HEK293 (cell line): ENCODE measurements around the gene LTBP1.

Source experiments
- CTCF ChIA-PET: fragments of 350-600 bp; formaldehyde crosslinking; extraction: SDS; loops from one replicate; lab custom pipeline; 2021; ENCODE audit warnings: antibody characterized with exemption; lab: Yijun Ruan, JAX
- POLR2A ChIA-PET: fragments of 300-600 bp; formaldehyde crosslinking; extraction: SDS; loops from one replicate; lab custom pipeline; 2020; ENCODE audit warnings: antibody characterized with exemption, inconsistent platforms; lab: Yijun Ruan, JAX
- H3K27ac ChIP-seq: fragments of 200-500 bp; sonication (Bioruptor generic); 2 replicates; pipeline ENCODE4 v1.5.1; 2014; ENCODE audit warnings: low read depth, low read length, control low read depth, inconsistent platforms; ENCODE audit errors: extremely low read depth
- H3K36me3 ChIP-seq, 2 experiments: fragments of 200-500 bp in 1 of 2; sonication (Bioruptor generic) in 1 of 2; 1 replicate in 1 of 2; 2 replicates in 1 of 2; pipeline ENCODE4 v1.5.1; 2014 to 2017; ENCODE audit warnings: inconsistent platforms in 2 of 2, low read length in 2 of 2; ENCODE audit not compliant: control insufficient read depth in 2 of 2, insufficient read depth in 1 of 2
- H3K4me1 ChIP-seq: fragments of 200-500 bp; sonication (Bioruptor generic); 2 replicates; pipeline ENCODE4 v1.5.1; 2014; ENCODE audit warnings: mild to moderate bottlenecking, low read length, inconsistent platforms; ENCODE audit not compliant: control insufficient read depth, insufficient read depth
- H3K4me3 ChIP-seq: 2 replicates; pipeline ENCODE4 v1.5.1; 2011; ENCODE audit warnings: low read depth, mild to moderate bottlenecking, control low read depth, low read length, moderate library complexity
- H3K9me3 ChIP-seq: fragments of 200-500 bp; sonication (Bioruptor generic); 2 replicates; pipeline ENCODE4 v1.5.1; 2014; ENCODE audit warnings: low read depth, low read length, inconsistent platforms; ENCODE audit not compliant: control insufficient read depth, insufficient read depth
- GLI2 ChIP-seq: fragments of 450-650 bp; formaldehyde crosslinking; IDR thresholded peaks from 2 replicates; pipeline ENCODE4; 2017; ENCODE audit warnings: missing biosample characterization, missing genetic modification characterization, low read depth, borderline replicate concordance
- MYNN ChIP-seq: fragments of 450-650 bp; formaldehyde crosslinking; IDR thresholded peaks from 2 replicates; pipeline ENCODE4 v1.5.1; 2016; ENCODE audit warnings: missing biosample characterization, missing genetic modification characterization, borderline replicate concordance
- PRDM2 ChIP-seq: fragments of 450-650 bp; formaldehyde crosslinking; IDR thresholded peaks from 2 replicates; pipeline ENCODE4 v1.5.1; 2016; ENCODE audit warnings: missing biosample characterization, missing genetic modification characterization, borderline replicate concordance
- RBAK ChIP-seq: fragments of 450-650 bp; formaldehyde crosslinking; IDR thresholded peaks from 2 replicates; pipeline ENCODE4 v1.5.1; 2016; ENCODE audit warnings: missing biosample characterization, missing genetic modification characterization
- ZBTB10 ChIP-seq: fragments of 450-650 bp; formaldehyde crosslinking; IDR thresholded peaks from 2 replicates; pipeline ENCODE4 v1.5.1; 2016; ENCODE audit warnings: missing biosample characterization, missing genetic modification characterization
- ZBTB20 ChIP-seq: fragments of 450-650 bp; formaldehyde crosslinking; IDR thresholded peaks from 2 replicates; pipeline ENCODE4 v1.5.1; 2016; ENCODE audit warnings: missing biosample characterization, missing genetic modification characterization
- ZBTB44 ChIP-seq: fragments of 450-650 bp; IDR thresholded peaks from 2 replicates; pipeline ENCODE4 v1.5.1; 2018; ENCODE audit warnings: missing biosample characterization, mild to moderate bottlenecking, missing genetic modification characterization
- ZBTB8A ChIP-seq: fragments of 450-650 bp; formaldehyde crosslinking; IDR thresholded peaks from 2 replicates; pipeline ENCODE4 v1.5.1; 2016; ENCODE audit warnings: missing biosample characterization, missing genetic modification characterization
- ZNF114 ChIP-seq: fragments of 450-650 bp; formaldehyde crosslinking; IDR thresholded peaks from 2 replicates; pipeline ENCODE4 v1.5.0; 2017; ENCODE audit warnings: missing biosample characterization, missing genetic modification characterization
- ZNF133 ChIP-seq: fragments of 450-650 bp; formaldehyde crosslinking; IDR thresholded peaks from 2 replicates; pipeline ENCODE4 v1.5.1; 2016; ENCODE audit warnings: missing biosample characterization, missing genetic modification characterization
- ZNF202 ChIP-seq: fragments of 450-650 bp; formaldehyde crosslinking; IDR thresholded peaks from 2 replicates; pipeline ENCODE4 v1.5.1; 2016; ENCODE audit warnings: missing biosample characterization, missing genetic modification characterization, borderline replicate concordance
- ZNF214 ChIP-seq: fragments of 450-650 bp; formaldehyde crosslinking; IDR thresholded peaks from 2 replicates; pipeline ENCODE4 v1.5.1; 2017; ENCODE audit warnings: missing biosample characterization, mild to moderate bottlenecking, missing genetic modification characterization, borderline replicate concordance
- ZNF416 ChIP-seq: fragments of 450-650 bp; formaldehyde crosslinking; IDR thresholded peaks from 2 replicates; pipeline ENCODE4 v1.5.1; 2016; ENCODE audit warnings: missing biosample characterization, missing genetic modification characterization
- ZNF514 ChIP-seq: fragments of 450-650 bp; formaldehyde crosslinking; IDR thresholded peaks from 2 replicates; pipeline ENCODE4 v1.5.1; 2016; ENCODE audit warnings: missing biosample characterization, missing genetic modification characterization
- ZNF585B ChIP-seq: fragments of 450-650 bp; formaldehyde crosslinking; IDR thresholded peaks from 2 replicates; pipeline ENCODE4 v1.5.1; 2016; ENCODE audit warnings: missing biosample characterization, missing genetic modification characterization
- ZNF621 ChIP-seq: fragments of 450-650 bp; formaldehyde crosslinking; IDR thresholded peaks from 2 replicates; pipeline ENCODE4 v1.5.1; 2017; ENCODE audit warnings: missing biosample characterization, missing genetic modification characterization
- ZNF645 ChIP-seq: fragments of 450-650 bp; formaldehyde crosslinking; IDR thresholded peaks from 2 replicates; pipeline ENCODE4; 2016; ENCODE audit warnings: missing biosample characterization, missing genetic modification characterization
- ZNF654 ChIP-seq: fragments of 450-650 bp; formaldehyde crosslinking; IDR thresholded peaks from 2 replicates; pipeline ENCODE4 v1.5.1; 2016; ENCODE audit warnings: low read depth, missing biosample characterization, missing genetic modification characterization
- ZNF76 ChIP-seq: fragments of 450-650 bp; formaldehyde crosslinking; IDR thresholded peaks from 2 replicates; pipeline ENCODE4; 2016; ENCODE audit warnings: low read depth, missing biosample characterization, missing genetic modification characterization, borderline replicate concordance

The LTBP1 gene

GRCh38 chr2:33190393-33190937 is 243.7 kb downstream of the LTBP1 start:
- no peak overlapping the region for H3K27ac ChIP-seq

GRCh38 chr2:33195891-33196290 is 249.1 kb downstream of the LTBP1 start:
- no peak overlapping the region for H3K27ac ChIP-seq
- H3K4me3 ChIP-seq: no peak overlapping the region
- no peaks in the 10 kb centered on the region for H3K4me1 ChIP-seq
- POLR2A ChIA-PET: no interaction called here
- TF ChIP-seq ZNF114 (tag by site-specific recombination) (no peak), ZNF621 (tag by site-specific recombination) (no peak)
- no peaks in the 10 kb centered on the region for H3K36me3 ChIP-seq
- CTCF ChIA-PET: no interaction called here
- no peaks in the 10 kb centered on the region for H3K9me3 ChIP-seq

More at GRCh38 chr2:33190393-33190937, 243.7 kb downstream of the LTBP1 start:
- ChIA-PET POLR2A (no interaction called here), CTCF (no interaction called here)
- peaks cover 0 to 9% of the 10 kb centered on the region in 2 experiments; a peak in 1 of 3 replicates for H3K36me3 ChIP-seq
- H3K4me1 ChIP-seq: peaks cover 2% of the 10 kb centered on the region; the same call in 1 of the 2 replicates
- H3K4me3 ChIP-seq: no peak overlapping the region
- TF ChIP-seq ZNF416 (tag by site-specific recombination): no peak
- no peak for TF ChIP-seq ZNF133 (tag by site-specific recombination)
- no peak for TF ChIP-seq ZNF202 (tag by site-specific recombination)
- no peak for TF ChIP-seq ZNF645 (tag by site-specific recombination)
- no peak for TF ChIP-seq ZBTB8A (tag by site-specific recombination)
- no peak for TF ChIP-seq ZNF585B (tag by site-specific recombination)
- TF ChIP-seq ZNF214 (tag by site-specific recombination): no peak
- no peak for TF ChIP-seq GLI2
- TF ChIP-seq, all 188 proteins: peak for 0
- H3K9me3 ChIP-seq: no peaks in the 10 kb centered on the region

GRCh38 chr2:33196700-33197099 is 249.9 kb downstream of the LTBP1 start:
- no peaks in the 10 kb centered on the region for H3K9me3 ChIP-seq
- no peaks in the 10 kb centered on the region for H3K36me3 ChIP-seq
- no peaks in the 10 kb centered on the region for H3K4me1 ChIP-seq
- H3K27ac ChIP-seq: no peak overlapping the region
- POLR2A ChIA-PET: no interaction called here
- H3K4me3 ChIP-seq: no peak overlapping the region
- TF ChIP-seq RBAK (tag by site-specific recombination) (no peak), PRDM2 (tag by site-specific recombination) (no peak), ZNF514 (tag by site-specific recombination) (no peak), ZBTB44 (tag by site-specific recombination) (no peak), ZNF654 (tag by site-specific recombination) (no peak), ZBTB10 (tag by site-specific recombination) (no peak), ZBTB20 (no peak), MYNN (tag by site-specific recombination) (no peak), ZNF76 (tag by site-specific recombination) (no peak)
- TF ChIP-seq, all 188 proteins: peak for 0
- CTCF ChIA-PET: no interaction called here
